SH-SY5Y (cell line): ENCODE results near the gene RNF123.

Experiments used
- GATA2 ChIP-seq: IDR thresholded peaks from 2 replicates; pipeline ENCODE4 v1.6.1; 2011; ENCODE audit warnings: mild to moderate bottlenecking, low read depth, low read length
- GATA3 ChIP-seq: IDR thresholded peaks from 2 replicates; pipeline ENCODE4 v1.6.1; 2011; ENCODE audit warnings: low read depth, mild to moderate bottlenecking, low read length, moderate library complexity

DNA sequence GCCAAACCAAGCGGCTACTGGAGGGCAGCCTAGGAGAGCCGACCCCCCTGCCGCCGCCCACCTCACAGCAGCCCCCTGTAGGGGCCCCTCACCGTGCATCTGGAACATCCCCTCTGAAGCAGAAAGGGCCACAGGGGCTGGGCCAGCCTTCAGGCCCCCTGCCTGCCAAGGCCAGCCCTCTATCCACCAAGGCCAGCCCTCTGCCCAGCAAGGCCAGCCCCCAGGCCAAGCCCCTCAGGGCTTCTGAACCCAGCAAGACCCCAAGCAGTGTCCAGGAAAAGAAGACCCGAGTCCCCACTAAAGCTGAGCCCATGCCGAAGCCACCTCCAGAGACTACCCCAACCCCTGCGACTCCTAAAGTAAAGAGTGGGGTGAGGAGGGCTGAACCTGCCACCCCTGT, 38.7 kb upstream of the RNF123 start:
- no peak for TF ChIP-seq GATA2
- no peak for TF ChIP-seq GATA3
